Measurements from ENCODE around the gene ALKBH8. TPM values are rescaled to one million over a fixed set of nuclear protein-coding genes. Genes with fewer than 3 reads are reported as not detected.
"Not testable (repeated sequence)": the region's sequence is repeated elsewhere in the genome, so short reads cannot be mapped to it uniquely, and the experiment has no call there.

ALKBH8 gene
- total RNA-seq, 1 experiment from 2014 or later = 9.1 TPM

GRCh38 chr11:107576497-107577345, 11.2 kb upstream of the ALKBH8 start:
- peak; percentile 82; the same call in 1 of the 2 replicates for ATAC-seq
- H3K4me3 ChIP-seq (ENCODE audit: low read depth in 2 of 2, low read length in 2 of 2); H3K4me1 ChIP-seq (ENCODE audit: control insufficient read depth, insufficient read depth, low read length); DNase-seq (ENCODE audit: low read depth, low spot score); H3K27ac ChIP-seq (ENCODE audit: low read length); H3K9me3 ChIP-seq (ENCODE audit: control insufficient read depth, insufficient read depth, low read depth, low read length); POLR2A ChIA-PET; BruUV-seq (replicated peaks); in situ Hi-C loops (cut with HindIII; ENCODE audit: low pct_unique_long_range_greater_than_20kb, low sequenced_read_pairs); H3K27me3 ChIP-seq (ENCODE audit: control insufficient read depth, insufficient read depth, low read length); H3K36me3 ChIP-seq (ENCODE audit: control insufficient read depth, insufficient read depth, low read length): not testable (repeated sequence)
- intact Hi-C loops (cut with micrococcal nuclease; ENCODE audit: unreplicated experiment) = loop anchor here (1.0 to 2.0 kb wide), 2 partner anchors 113 to 194 kb away; no protein-coding TSS in a partner anchor
- peak; percentile 83 for TF ChIP-seq CTCF (IDR thresholded peaks at IDR 0.05)
- CTCF ChIA-PET = interaction anchor here (0.6 to 0.8 kb wide), 2 partner anchors 113 to 302 kb away, joined by 3 to 4 read pairs; no protein-coding TSS in a partner anchor

- TF ChIP-seq POLR2AphosphoS5 (IDR thresholded peaks at IDR 0.05; ENCODE audit: low read depth, low read length) = no peak
- CTCF ChIA-PET = no interaction called here
- in situ Hi-C loops (cut with HindIII; ENCODE audit: low pct_unique_long_range_greater_than_20kb, low sequenced_read_pairs) (no loop called here), intact Hi-C loops (cut with micrococcal nuclease; ENCODE audit: unreplicated experiment) (no loop called here)
- no peak overlapping the region for H3K27ac ChIP-seq (ENCODE audit: low read length)
- H3K36me3 ChIP-seq (ENCODE audit: control insufficient read depth, insufficient read depth, low read length) = no peaks in the 10 kb centered on the region
- H3K9me3 ChIP-seq (ENCODE audit: control insufficient read depth, insufficient read depth, low read depth, low read length) = no peaks in the 10 kb centered on the region
- no peaks in the 10 kb centered on the region for H3K4me1 ChIP-seq (ENCODE audit: control insufficient read depth, insufficient read depth, low read length)
- H3K27me3 ChIP-seq (ENCODE audit: control insufficient read depth, insufficient read depth, low read length) = no peaks in the 10 kb centered on the region
- POLR2A ChIA-PET = no interaction called here
- ATAC-seq = no peak
- BruUV-seq (replicated peaks) = no TSS peak
- no peak for DNase-seq (ENCODE audit: low read depth, low spot score)
- no peak overlapping the region for H3K4me3 ChIP-seq (ENCODE audit: low read depth in 2 of 2, low read length in 2 of 2)
Measured at GRCh38 chr11:107573438-107573837, 7.9 kb upstream of the ALKBH8 start.

GRCh38 chr11:107570015-107570414, 4.5 kb upstream of the ALKBH8 start:
- Histone ChIP-seq H3K27me3 (ENCODE audit: control insufficient read depth, insufficient read depth, low read length) (no peaks in the 10 kb centered on the region), H3K9me3 (ENCODE audit: control insufficient read depth, insufficient read depth, low read depth, low read length) (no peaks in the 10 kb centered on the region), H3K4me3 (ENCODE audit: low read depth in 2 of 2, low read length in 2 of 2) (no peak overlapping the region), H3K27ac (ENCODE audit: low read length) (no peak overlapping the region), H3K4me1 (ENCODE audit: control insufficient read depth, insufficient read depth, low read length) (no peaks in the 10 kb centered on the region), H3K36me3 (ENCODE audit: control insufficient read depth, insufficient read depth, low read length) (no peaks in the 10 kb centered on the region)
- TF ChIP-seq TCF7L2 (IDR thresholded peaks at IDR 0.05; ENCODE audit: low read depth, low read length) (no peak), SIN3A (IDR thresholded peaks at IDR 0.05; ENCODE audit: borderline replicate concordance, insufficient read depth, low read depth, low read length) (no peak), CTCF (IDR thresholded peaks at IDR 0.05) (no peak), POLR2AphosphoS5 (IDR thresholded peaks at IDR 0.05; ENCODE audit: low read depth, low read length) (no peak), REST (IDR thresholded peaks at IDR 0.05; ENCODE audit: insufficient read depth in 1 of 2, low read depth in 2 of 2, low read length in 1 of 2) (no peak)
- ATAC-seq (no peak), DNase-seq (ENCODE audit: low read depth, low spot score) (no peak)
- ChIA-PET POLR2A (no interaction called here), CTCF (interaction anchor here (0.6 kb wide), 1 partner anchor 36 kb away, joined by 3 read pairs; no protein-coding TSS in a partner anchor)
- BruUV-seq (replicated peaks) = no TSS peak
- intact Hi-C loops (cut with micrococcal nuclease; ENCODE audit: unreplicated experiment) (no loop called here), in situ Hi-C loops (cut with HindIII; ENCODE audit: low pct_unique_long_range_greater_than_20kb, low sequenced_read_pairs) (no loop called here)

Measured in Panc1 (cell line).